GM12878 (cell line): Measurements from ENCODE around the gene HOTAIR. TPM values are rescaled to one million over a fixed set of nuclear protein-coding genes. Genes with fewer than 3 reads are reported as not detected.

Experiments used
- ATAC-seq: fragments of 200-7000 bp; cut with Tn5 transposase; 3 replicates; pipeline ENCODE4 v1.9.1; 2020; ENCODE audit warnings: mild to moderate bottlenecking, moderate library complexity
- BruUV-seq: library from RNA; stranded (reverse); fragments of 400-500 nt; replicated peaks from 2 replicates; lab custom pipeline; 2021; lab: Mats Ljungman, UMichigan
- CTCF ChIA-PET: fragments of 300-600 bp; sonication (Branson Sonifier 250); formaldehyde crosslinking; extraction: SDS; loops from one replicate; lab custom pipeline; 2021; ENCODE audit warnings: inconsistent platforms; lab: Yijun Ruan, JAX
- POLR2A ChIA-PET: fragments of 350-600 bp; formaldehyde crosslinking; extraction: SDS; loops from one replicate; lab custom pipeline; 2021; ENCODE audit warnings: inconsistent platforms; lab: Charles Lee
- RAD21 ChIA-PET: fragments of 300-600 bp; sonication (Branson Sonifier 250); formaldehyde crosslinking; loops from one replicate; lab custom pipeline; 2023; ENCODE audit warnings: antibody characterized with exemption; ENCODE audit not compliant: unreplicated experiment; lab: Charles Lee
- SMC1A ChIA-PET: fragments of 300-600 bp; sonication (Branson Sonifier 250); formaldehyde crosslinking; loops from one replicate; lab custom pipeline; 2023; ENCODE audit not compliant: unreplicated experiment, uncharacterized antibody; lab: Charles Lee
- DNase-seq: peaks from one replicate; pipeline ENCODE4 v3.0.0-alpha.2; 2011; ENCODE audit warnings: low read depth, low spot score
- FAIRE-seq: peaks from 3 replicates; lab custom pipeline; 2011; peaks lifted over from hg19 to GRCh38; lab: Jason Lieb, UNC
- H2AFZ ChIP-seq: 2 replicates; pipeline ENCODE4 v1.6.0; 2011; ENCODE audit warnings: low read depth, low read length, control low read depth; ENCODE audit not compliant: control insufficient read depth
- H3K27ac ChIP-seq: 2 replicates; pipeline ENCODE4 v1.5.1; 2011; ENCODE audit warnings: control low read depth; ENCODE audit not compliant: control insufficient read depth, insufficient read depth
- H3K27me3 ChIP-seq, 2 experiments: replicated peaks in 1 of 2; 2 replicates each; pipeline versions ENCODE4 v1.6.0 to v1.6.1; 2011; ENCODE audit warnings: low read length in 1 of 2; ENCODE audit not compliant: control insufficient read depth in 2 of 2, insufficient read depth in 2 of 2
- H3K36me3 ChIP-seq, 2 experiments: 2 replicates each; pipeline ENCODE4 v1.5.1; 2011; ENCODE audit warnings: low read length in 1 of 2; ENCODE audit not compliant: control insufficient read depth in 2 of 2, insufficient read depth in 2 of 2
- H3K4me1 ChIP-seq: 2 replicates; pipeline ENCODE4 v1.6.1; 2011; ENCODE audit warnings: mild to moderate bottlenecking, low read length, moderate library complexity, mixed read lengths; ENCODE audit not compliant: control insufficient read depth, insufficient read depth
- H3K4me2 ChIP-seq: 2 replicates; pipeline ENCODE4 v1.6.0; 2011; ENCODE audit warnings: control low read depth; ENCODE audit not compliant: control insufficient read depth, insufficient read depth
- H3K4me3 ChIP-seq: fragments of 200-600 bp; sonication (generic); 2 replicates; pipeline ENCODE4 v1.5.1; 2016
- H3K79me2 ChIP-seq: 2 replicates; pipeline ENCODE4 v1.6.0; 2011; ENCODE audit warnings: low read length; ENCODE audit not compliant: control insufficient read depth, insufficient read depth
- H3K9ac ChIP-seq: 2 replicates; pipeline ENCODE4 v1.8.0; 2011; ENCODE audit warnings: low read length, control low read depth, mixed read lengths; ENCODE audit not compliant: control insufficient read depth, insufficient read depth
- H3K9me3 ChIP-seq: replicated peaks from 3 replicates; pipeline ENCODE4 v1.5.1; 2011; ENCODE audit warnings: mild to moderate bottlenecking, low read length; ENCODE audit not compliant: control insufficient read depth, insufficient read depth
- H4K20me1 ChIP-seq: 2 replicates; pipeline ENCODE4 v1.6.0; 2011; ENCODE audit not compliant: control insufficient read depth, insufficient read depth
- ASH2L ChIP-seq: fragments of 300-600, 200-600 bp; sonication (generic); IDR thresholded peaks from 2 replicates; pipeline ENCODE4 v1.6.1; 2017; ENCODE audit warnings: low read depth, mild to moderate bottlenecking, borderline replicate concordance
- BMI1 ChIP-seq: fragments of 450-650 bp; IDR thresholded peaks from 2 replicates; pipeline ENCODE4 v1.6.1; 2016; ENCODE audit warnings: mild to moderate bottlenecking, moderate library complexity, borderline replicate concordance
- CHD4 ChIP-seq: fragments of 200-600 bp; sonication (generic); IDR thresholded peaks from 2 replicates; pipeline ENCODE4 v1.6.1; 2016; ENCODE audit warnings: mild to moderate bottlenecking
- CTCF ChIP-seq, 3 experiments: IDR thresholded peaks in 2 of 3; conservative IDR thresholded peaks in 1 of 3; 2 replicates each; pipeline ENCODE4 v1.5.1; 2011; ENCODE audit warnings: low read depth in 3 of 3, low read length in 3 of 3, mild to moderate bottlenecking in 3 of 3, control low read depth in 2 of 3, moderate library complexity in 2 of 3, inconsistent platforms in 1 of 3, mixed read lengths in 1 of 3; ENCODE audit not compliant: control insufficient read depth in 2 of 3, insufficient read depth in 1 of 3; ENCODE audit errors: extremely low read depth in 1 of 3
- GABPA ChIP-seq: IDR thresholded peaks from 2 replicates; pipeline ENCODE4 v1.6.1; 2014; ENCODE audit warnings: antibody characterized with exemption, low read depth, mild to moderate bottlenecking, inconsistent platforms
- IRF5 ChIP-seq: fragments of 450-650 bp; IDR thresholded peaks from 2 replicates; pipeline ENCODE4 v1.6.1; 2017; ENCODE audit warnings: borderline replicate concordance
- NFXL1 ChIP-seq: fragments of 450-650 bp; IDR thresholded peaks from 2 replicates; pipeline ENCODE4 v1.6.1; 2017; ENCODE audit warnings: antibody characterized with exemption, mild to moderate bottlenecking, borderline replicate concordance
- NR2C2 ChIP-seq: IDR thresholded peaks from 2 replicates; pipeline ENCODE4 v1.6.1; 2011; ENCODE audit warnings: borderline replicate concordance, low read depth; ENCODE audit not compliant: control insufficient read depth, insufficient read length
- PAX8 ChIP-seq: fragments of 450-650 bp; IDR thresholded peaks from 2 replicates; pipeline ENCODE4 v1.6.1; 2017; ENCODE audit warnings: mild to moderate bottlenecking, moderate library complexity
- POLR2AphosphoS2 ChIP-seq: IDR thresholded peaks from 2 replicates; pipeline ENCODE4 v1.6.1; 2011; ENCODE audit warnings: low read depth, mild to moderate bottlenecking, low read length, improper control_type of control experiment, moderate library complexity
- POLR2AphosphoS5 ChIP-seq: IDR thresholded peaks from 2 replicates; pipeline ENCODE4 v1.6.1; 2011; ENCODE audit warnings: mild to moderate bottlenecking, low read length, inconsistent platforms
- SUZ12 ChIP-seq: fragments of 200-600 bp; sonication (generic); IDR thresholded peaks from one replicate; pipeline ENCODE4 v1.6.1; 2018; ENCODE audit warnings: antibody characterized with exemption, mild to moderate bottlenecking; ENCODE audit not compliant: unreplicated experiment
- USF1 ChIP-seq: IDR thresholded peaks from 2 replicates; pipeline ENCODE4 v1.6.1; 2011; ENCODE audit warnings: borderline replicate concordance, low read depth, mild to moderate bottlenecking, moderate library complexity, mixed read lengths, low read length; ENCODE audit not compliant: insufficient read depth; ENCODE audit errors: extremely low read length
- ZNF622 ChIP-seq: fragments of 450-650 bp; IDR thresholded peaks from 2 replicates; pipeline ENCODE4 v1.6.1; 2017; ENCODE audit warnings: mild to moderate bottlenecking, inconsistent platforms
- WGBS: methylation state at CpG from one replicate; pipeline ENCODE4 v1.1.6; 2016; ENCODE audit warnings: low lambda C conversion rate; ENCODE audit not compliant: insufficient replicate concordance, insufficient coverage; ENCODE audit errors: missing lambda C conversion rate; 5-methylcytosine and 5-hydroxymethylcytosine counted together
- in situ Hi-C: fragments of 300-500 bp; cut with MboI; formaldehyde crosslinking; loops from 9 replicates; pipeline ENCODE4 v1.14.3; 2018; ENCODE audit warnings: mixed read lengths
- intact Hi-C: fragments of 100-400 bp; cut with micrococcal nuclease; formaldehyde crosslinking; loops from one replicate; pipeline ENCODE4 v1.14.2; 2022; ENCODE audit not compliant: unreplicated experiment
- polyA plus RNA-seq, 11 experiments: library from polyadenylated mRNA; depleted of rRNA in 4 of 11; unstranded in 6 of 11; stranded (reverse) in 5 of 11; fragments of >200 nt; fragmentation: Nextera tagmentation in 4 of 11; fragmentation: Illumina TruSeq in 1 of 11; extraction: Ambion mirVana in 4 of 11; extraction: Trizol in 1 of 11; gene quantifications; 1 replicate in 1 of 11; 2 replicates in 10 of 11; pipeline versions ENCODE4 v1.2.1 to v1.2.3, GENCODE V29; 2011 to 2016; ENCODE audit warnings: inconsistent platforms in 2 of 11, missing spikeins in 2 of 11, low read depth in 1 of 11
- total RNA-seq, 4 experiments: library from RNA; depleted of rRNA in 3 of 4; stranded (reverse); fragments of >200 nt in 3 of 4; fragmentation: Illumina TruSeq in 1 of 4; extraction: Trizol in 1 of 4; gene quantifications; 2 replicates each; pipeline versions ENCODE4 v1.2.1 to v1.2.3, GENCODE V29; 2013 to 2021

The HOTAIR gene
- total and polyA plus RNA-seq, 10 of the 15 experiments (the other 5 are each of a cell fraction or from before 2014, with no cell fraction given), result not detected

- no TSS peak for BruUV-seq
- TF ChIP-seq POLR2AphosphoS2 (no peak), SUZ12 (no peak), GABPA (no peak), IRF5 (no peak), CTCF (IDR thresholded peaks at IDR 0.05 in 2 of 3, conservative IDR thresholded peaks at IDR 0.05 in 1 of 3; ENCODE audit: control insufficient read depth in 2 of 3, extremely low read depth in 1 of 3, insufficient read depth in 1 of 3, low read depth in 3 of 3, low read length in 3 of 3) (no peak), POLR2AphosphoS5 (no peak), BMI1 (no peak), USF1 (no peak), NR2C2 (no peak), ZNF622 (no peak), CHD4 (no peak), PAX8 (no peak), ASH2L (no peak), NFXL1 (no peak)
- H3K36me3 ChIP-seq, result no peaks in the 10 kb centered on the region
- ChIA-PET SMC1A (no interaction called here), POLR2A (no interaction called here), RAD21 (no interaction called here), CTCF (interaction anchor here (0.5 kb wide), 1 partner anchor 253 kb away, joined by 3 read pairs; no protein-coding TSS in a partner anchor)
- in situ Hi-C loops (no loop called here), intact Hi-C loops (no loop called here)
- DNase-seq (no peak), FAIRE-seq (no peak), ATAC-seq (no peak)
- no peak overlapping the region for H3K4me3 ChIP-seq
- H2AFZ ChIP-seq, result no peak overlapping the region
- WGBS, result 48% methylated on average over 2 of the region's 2 CpGs
- no peak overlapping the region for H3K4me2 ChIP-seq
- H3K9me3 ChIP-seq, result no peaks in the 10 kb centered on the region; the same call in 2 of the 3 replicates
- H3K79me2 ChIP-seq, result no peaks in the 10 kb centered on the region
- peaks cover 28 to 39% of the 10 kb centered on the region in 2 experiments for H3K27me3 ChIP-seq
- no peak overlapping the region for H3K27ac ChIP-seq
- no peak overlapping the region for H3K9ac ChIP-seq
- no peaks in the 10 kb centered on the region; the same call in 1 of the 2 replicates for H3K4me1 ChIP-seq
- no peaks in the 10 kb centered on the region; the same call in 1 of the 2 replicates for H4K20me1 ChIP-seq
Measured at GRCh38 chr12:53971686-53972085, 3.1 kb downstream of the HOTAIR start.
